ENCODE measurements around the gene SKA1.

- TF ChIP-seq SP1 (IDR thresholded peaks at IDR 0.05) = no peak
- no peak for TF ChIP-seq NFRKB (IDR thresholded peaks at IDR 0.05)
- no peak for TF ChIP-seq LEF1 (IDR thresholded peaks at IDR 0.05; ENCODE audit: borderline replicate concordance)
- TF ChIP-seq FOXK2 (IDR thresholded peaks at IDR 0.05) = no peak
- TF ChIP-seq ARNT (IDR thresholded peaks at IDR 0.05) = no peak
- TF ChIP-seq SUZ12 (IDR thresholded peaks at IDR 0.05) = no peak
- no peak for TF ChIP-seq ELF4 (IDR thresholded peaks at IDR 0.05)
- no peak for TF ChIP-seq FOXM1 (IDR thresholded peaks at IDR 0.05; ENCODE audit: borderline replicate concordance)
- no peak for TF ChIP-seq HDGF (IDR thresholded peaks at IDR 0.05; ENCODE audit: borderline replicate concordance)
- no peak for TF ChIP-seq L3MBTL2 (conservative IDR thresholded peaks at IDR 0.05)
- TF ChIP-seq PKNOX1 (IDR thresholded peaks at IDR 0.05) = no peak
- no peak for TF ChIP-seq TARDBP (IDR thresholded peaks at IDR 0.05)
- TF ChIP-seq ZNF384 (IDR thresholded peaks at IDR 0.05) = no peak
- TF ChIP-seq BHLHE40 (IDR thresholded peaks at IDR 0.05; ENCODE audit: borderline replicate concordance) = no peak
Observed at GRCh38 chr18:50395093-50395492, 20.2 kb downstream of the SKA1 start.
